Thyroid gland (tissue), 4 donors: ENCODE results near the gene CNNM4. TPM values are rescaled to one million over a fixed set of nuclear protein-coding genes. Genes with fewer than 3 reads are reported as not detected.
A peak's percentile ranks its signal among the peaks of the same experiment; 100 is the strongest.

Experiments
- DNase-seq, 2 donors: peaks; one replicate each; pipeline ENCODE4 v3.0.0-alpha.2; 2019
- H3K27ac ChIP-seq, 3 donors: fragments of 200-600 bp; sonication (generic); 1 replicate in 2 of 3; 2 replicates in 1 of 3; pipeline ENCODE4 v1.5.1; 2016 to 2019; ENCODE audit warnings: mild to moderate bottlenecking in 1 of 3, moderate library complexity in 1 of 3
- H3K27me3 ChIP-seq: fragments of 200-600 bp; sonication (generic); one replicate; pipeline ENCODE4 v1.5.1; 2019
- H3K36me3 ChIP-seq, 2 donors: fragments of 200-600 bp; sonication (generic); one replicate each; pipeline ENCODE4 v1.5.1; 2016 to 2019
- H3K4me1 ChIP-seq, 2 donors: fragments of 200-600 bp; sonication (generic); one replicate each; pipeline ENCODE4 v1.5.1; 2017 to 2019
- H3K4me3 ChIP-seq, 3 donors: fragments of 200-600 bp; sonication (generic); replicated peaks in 1 of 3; 1 replicate in 2 of 3; 2 replicates in 1 of 3; pipeline ENCODE4 v1.5.1; 2016; ENCODE audit warnings: mild to moderate bottlenecking in 1 of 3
- H3K9me3 ChIP-seq: fragments of 200-600 bp; sonication (generic); one replicate; pipeline ENCODE4 v1.5.1; 2017
- CTCF ChIP-seq, 6 experiments: fragments of 200-600 bp in 3 of 6; fragments of 450-650 bp in 3 of 6; sonication (generic) in 3 of 6; IDR thresholded peaks; one replicate each; pipeline ENCODE4 v1.5.1; 2016 to 2019; ENCODE audit warnings: antibody characterized with exemption in 6 of 6, mild to moderate bottlenecking in 2 of 6, inconsistent platforms in 1 of 6, moderate library complexity in 1 of 6
- POLR2A ChIP-seq, 2 donors: fragments of 450-650 bp; IDR thresholded peaks; one replicate each; pipeline ENCODE4 v1.6.1; 2017; ENCODE audit warnings: antibody characterized with exemption in 2 of 2, mild to moderate bottlenecking in 2 of 2, moderate library complexity in 1 of 2
- WGBS, 2 donors: methylation state at CpG; one replicate each; pipeline ENCODE4 v1.1.5; 2017; 5-methylcytosine and 5-hydroxymethylcytosine counted together
- intact Hi-C: fragments of 100-400 bp; cut with DNase I; formaldehyde crosslinking; loops from one replicate; pipeline ENCODE4 v1.15.1; 2023
- microRNA counts, 2 donors: library from miRNA; unstranded; fragments of <30 nt; microRNA quantifications; one replicate each; lab custom pipeline; 2016 to 2017
- microRNA-seq: library from miRNA; unstranded; fragments of <30 nt; microRNA quantifications from one replicate; pipeline ENCODE4, GENCODE V29; 2016
- small RNA-seq: library from RNA; depleted of rRNA; stranded (forward); fragments of <200 nt; gene quantifications from one replicate; pipeline ENCODE3, GENCODE V24; 2016
- total RNA-seq, 4 donors: library from RNA; depleted of rRNA; stranded (reverse); fragments of >200 nt; gene quantifications; one replicate each; pipeline ENCODE4 v1.2.3, GENCODE V29; 2016

CNNM4 gene
- total RNA-seq, 4 donors from 2014 or later = 6.6 to 9.5 (median 7.7) TPM

- H3K9me3 ChIP-seq = no peaks in the 10 kb centered on the region
- no peak for TF ChIP-seq POLR2A (IDR thresholded peaks at IDR 0.05)
- TF ChIP-seq CTCF (IDR thresholded peaks at IDR 0.05) = no peak
- H3K36me3 ChIP-seq = peaks cover 39 to 49% of the 10 kb centered on the region in 2 donors
- H3K27ac ChIP-seq = no peak overlapping the region
- H3K4me1 ChIP-seq = peaks cover 10 to 19% of the 10 kb centered on the region in 2 donors
- no peaks in the 10 kb centered on the region for H3K27me3 ChIP-seq
- H3K4me3 ChIP-seq = no peak overlapping the region
- no peak for DNase-seq
- intact Hi-C loops = loop anchor here (5.0 kb wide), 1 partner anchor 47 kb away; no protein-coding TSS in a partner anchor
- 84 to 85% methylated on average over 26 to 30 of the region's 38 CpGs for WGBS, 2 donors
Observed at GRCh38 chr2:96860065-96861029, 99.6 kb downstream of the CNNM4 start.

- no peak overlapping the region for H3K4me3 ChIP-seq
- H3K36me3 ChIP-seq = peaks cover 45 to 55% of the 10 kb centered on the region in 2 donors
- H3K9me3 ChIP-seq = no peaks in the 10 kb centered on the region
- intact Hi-C loops = loop anchor here (5.0 kb wide), 1 partner anchor 46 kb away; no protein-coding TSS in a partner anchor
- TF ChIP-seq POLR2A (IDR thresholded peaks at IDR 0.05) = no peak
- no peak for TF ChIP-seq CTCF (IDR thresholded peaks at IDR 0.05)
- WGBS, 2 donors = 96 to 100% methylated on average over 4 to 16 of the region's 17 CpGs
- H3K4me1 ChIP-seq = peaks cover 10 to 27% of the 10 kb centered on the region in 2 donors
- no peak for DNase-seq
- H3K27me3 ChIP-seq = no peaks in the 10 kb centered on the region
- H3K27ac ChIP-seq = no peak overlapping the region
Observed at GRCh38 chr2:96861074-96861473, 100.4 kb downstream of the CNNM4 start.

MicroRNAs encoded within 50 kb of the gene (microRNA counts, 767-probe panel; counts per million panel counts)
- microRNA hsa-miR-3127-5p (lab: Ali Mortazavi, UCI) = 0 counts per million in 2 donors

Small RNA genes within 50 kb of the gene (microRNA-seq; reads per million reads assigned to microRNA genes)
- gene MIR3127 = 4.0 reads per million, percentile 6 among the genes with 10 or more reads in this experiment

Small RNA genes within 50 kb of the gene (small RNA-seq; reads per million reads assigned to genes)
- 0.66 reads per million for gene MIR3127

Other genes with a start within 250 kb of the CNNM4 start
- gene ARID5A, start 224.2 kb upstream of the CNNM4 start, total RNA-seq = 10 to 100 TPM in 3 of 4 donors, 1 to 10 TPM in 1; 9.2 to 29.3 (median 20.0) TPM
- gene KANSL3, start 122.6 kb upstream of the CNNM4 start, total RNA-seq = 10 to 100 TPM; 46.2 to 65.5 (median 55.8) TPM
- gene FER1L5, start 118.1 kb upstream of the CNNM4 start, total RNA-seq = 1 to 10 TPM in 1 of 4 donors, under 1 TPM in 3; 0.11 to 1.5 (median 0.34) TPM
- gene LMAN2L, start 20.8 kb upstream of the CNNM4 start, total RNA-seq = 10 to 100 TPM; 22.8 to 32.9 (median 29.2) TPM
- 10 to 100 TPM; 18.2 to 22.8 (median 20.4) TPM for gene CNNM3, start 55.4 kb downstream of the CNNM4 start, total RNA-seq
- 1 to 10 TPM; 3.0 to 8.2 (median 3.2) TPM for gene ANKRD23, start 83.1 kb downstream of the CNNM4 start, total RNA-seq
- 10 to 100 TPM; 11.6 to 25.7 (median 14.1) TPM for gene ANKRD39, start 97.1 kb downstream of the CNNM4 start, total RNA-seq
- 10 to 100 TPM; 14.5 to 21.7 (median 19.3) TPM for gene SEMA4C, start 109.2 kb downstream of the CNNM4 start, total RNA-seq
- gene FAM178B, start 225.7 kb downstream of the CNNM4 start, total RNA-seq = not detected